Left ventricle myocardium inferior (tissue), 1 donor: ENCODE data around the gene TBC1D14. TPM values are rescaled to one million over a fixed set of nuclear protein-coding genes. Genes with fewer than 3 reads are reported as not detected.

Experiments
- DNase-seq: peaks from one replicate; pipeline ENCODE4 v3.0.0-alpha.2; 2020
- H3K27ac ChIP-seq: fragments of 200-600 bp; replicated peaks from 2 replicates; pipeline ENCODE4 v1.8.0; 2021
- H3K27me3 ChIP-seq: fragments of 200-600 bp; 2 replicates; pipeline ENCODE4 v1.8.0; 2021; ENCODE audit warnings: low read depth
- H3K36me3 ChIP-seq: fragments of 200-600 bp; 2 replicates; pipeline ENCODE4 v1.8.0; 2021
- H3K4me1 ChIP-seq: fragments of 200-600 bp; 2 replicates; pipeline ENCODE4 v1.8.0; 2021
- H3K4me3 ChIP-seq: fragments of 200-600 bp; 2 replicates; pipeline ENCODE4 v1.8.0; 2021; ENCODE audit warnings: mild to moderate bottlenecking, moderate library complexity
- H3K9me3 ChIP-seq: fragments of 200-600 bp; replicated peaks from 2 replicates; pipeline ENCODE4 v1.8.0; 2021
- CTCF ChIP-seq: fragments of 200-600 bp; IDR thresholded peaks from 2 replicates; pipeline ENCODE4 v1.8.0; 2021; ENCODE audit warnings: antibody characterized with exemption, mild to moderate bottlenecking, borderline replicate concordance
- intact Hi-C: fragments of 100-400 bp; cut with micrococcal nuclease; formaldehyde crosslinking; loops from one replicate; pipeline ENCODE4 v1.11.0; 2022
- total RNA-seq: library from RNA; stranded (reverse); fragmentation: NEBNext Ultra II Directional; extraction: Animal tissue kit (Norgen Biotek cat#: 25700); gene quantifications from one replicate; pipeline ENCODE4 v1.2.1, GENCODE V29; 2021
- donor health status: DM: no; HTN: yes; CAD: no; lungs with severe emphysema.

TBC1D14 gene
- total RNA-seq, 1 donor from 2014 or later = 36.1 TPM

- Histone ChIP-seq H3K4me1 (peaks cover 28% of the 10 kb centered on the region), H3K4me3 (no peak overlapping the region), H3K9me3 (no peaks in the 10 kb centered on the region), H3K27me3 (no peaks in the 10 kb centered on the region), H3K36me3 (no peaks in the 10 kb centered on the region), H3K27ac (no peak overlapping the region)
- no peak for TF ChIP-seq CTCF
- intact Hi-C loops = no loop called here
- DNase-seq = no peak
Observed at GRCh38 chr4:6937201-6937600, 27.6 kb downstream of the TBC1D14 start.

GRCh38 chr4:6937754-6938153 is 28.1 kb downstream of the TBC1D14 start:
- intact Hi-C loops = no loop called here
- H3K36me3 ChIP-seq = no peaks in the 10 kb centered on the region
- H3K27me3 ChIP-seq = no peaks in the 10 kb centered on the region
- peak overlapping the region; percentile 33 for H3K27ac ChIP-seq
- H3K9me3 ChIP-seq = no peaks in the 10 kb centered on the region
- no peak overlapping the region for H3K4me3 ChIP-seq
- peaks cover 34% of the 10 kb centered on the region for H3K4me1 ChIP-seq
- no peak for DNase-seq
- TF ChIP-seq CTCF = no peak

- peak overlapping the region; percentile 51 for H3K27ac ChIP-seq
- intact Hi-C loops = no loop called here
- DNase-seq = peak; percentile 54
- peaks cover 38% of the 10 kb centered on the region for H3K4me1 ChIP-seq
- H3K4me3 ChIP-seq = no peak overlapping the region
- no peak for TF ChIP-seq CTCF
- no peaks in the 10 kb centered on the region for H3K9me3 ChIP-seq
- no peaks in the 10 kb centered on the region for H3K27me3 ChIP-seq
- H3K36me3 ChIP-seq = no peaks in the 10 kb centered on the region
Observed at GRCh38 chr4:6938237-6938636, 28.6 kb downstream of the TBC1D14 start.

- DNase-seq = peak; percentile 46
- H3K36me3 ChIP-seq = no peaks in the 10 kb centered on the region
- no peaks in the 10 kb centered on the region for H3K9me3 ChIP-seq
- intact Hi-C loops = no loop called here
- TF ChIP-seq CTCF = no peak
- no peaks in the 10 kb centered on the region for H3K27me3 ChIP-seq
- peaks cover 44% of the 10 kb centered on the region for H3K4me1 ChIP-seq
- peak overlapping the region; percentile 51 for H3K27ac ChIP-seq
- no peak overlapping the region for H3K4me3 ChIP-seq
Observed at GRCh38 chr4:6938647-6939271, 29.1 kb downstream of the TBC1D14 start.

GRCh38 chr4:6939761-6940743 is 30.4 kb downstream of the TBC1D14 start:
- H3K36me3 ChIP-seq = no peaks in the 10 kb centered on the region
- H3K4me1 ChIP-seq = peaks cover 53% of the 10 kb centered on the region
- no peak for TF ChIP-seq CTCF
- H3K4me3 ChIP-seq = no peak overlapping the region
- intact Hi-C loops = no loop called here
- no peaks in the 10 kb centered on the region for H3K27me3 ChIP-seq
- peak overlapping the region; percentile 21 for H3K27ac ChIP-seq
- H3K9me3 ChIP-seq = no peaks in the 10 kb centered on the region
- DNase-seq = no peak
